ENCODE data around the gene LIMS2. TPM values are rescaled to one million over a fixed set of nuclear protein-coding genes. Genes with fewer than 3 reads are reported as not detected.

Gene LIMS2
- total and polyA plus RNA-seq, 2 donors (not counting 3 experiments of a cell fraction or from before 2014, with no cell fraction given) = 48.3 to 55.6 TPM

- POLR2A ChIA-PET = no interaction called here
- Histone ChIP-seq H3K27me3 (ENCODE audit: control insufficient read depth in 2 of 2, insufficient read depth in 2 of 2, low read length in 2 of 2) (no peaks in the 10 kb centered on the region), H3K79me2 (ENCODE audit: control insufficient read depth, insufficient read depth, low read length) (no peaks in the 10 kb centered on the region), H3K9me1 (replicated peaks; ENCODE audit: control insufficient read depth, extremely low read depth, insufficient read depth, low read length) (no peaks in the 10 kb centered on the region), H4K20me1 (replicated peaks; ENCODE audit: control insufficient read depth, extremely low read depth, insufficient read depth, low read length) (no peaks in the 10 kb centered on the region), H3K4me1 (ENCODE audit: control insufficient read depth, extremely low read depth, insufficient read depth, low read length) (no peaks in the 10 kb centered on the region), H3K27ac (ENCODE audit: insufficient read depth, low read depth, low read length) (no peak overlapping the region), H2AFZ (ENCODE audit: low read depth, low read length) (no peak overlapping the region), H3K4me2 (ENCODE audit: insufficient read depth, low read length) (no peak overlapping the region), H3K4me3 (replicated peaks in 1 of 3; ENCODE audit: insufficient read depth in 1 of 3, low read depth in 1 of 3, low read length in 3 of 3) (no peak overlapping the region), H3K9ac (replicated peaks; ENCODE audit: extremely low read depth, insufficient read depth, low read length) (no peak overlapping the region), H3K36me3 (ENCODE audit: control insufficient read depth in 2 of 2, extremely low read depth in 1 of 2, insufficient read depth in 2 of 2, low read length in 2 of 2) (no peaks in the 10 kb centered on the region), H3K9me3 (replicated peaks; ENCODE audit: control insufficient read depth, insufficient read depth, low read length) (no peaks in the 10 kb centered on the region)
- dilution Hi-C loops (cut with MboI; ENCODE audit: extremely low pct_ligation_motif_present, low sequenced_read_pairs) = no loop called here
- FAIRE-seq (no peak), DNase-seq (ENCODE audit: low read depth, low spot score) (no peak)
- CTCF ChIA-PET = interaction anchor here (0.7 to 1.6 kb wide), 5 partner anchors 11 to 50 kb away, joined by 3 to 4 read pairs (median 3); no protein-coding TSS in a partner anchor
- intact Hi-C loops (cut with micrococcal nuclease) = no loop called here
- BruUV-seq (replicated peaks) = no TSS peak
- TF ChIP-seq POLR2AphosphoS5 (IDR thresholded peaks at IDR 0.05; ENCODE audit: insufficient read depth, low read depth, low read length) (no peak), MYC (IDR thresholded peaks at IDR 0.05; ENCODE audit: low read depth, low read length) (no peak), CTCF (IDR thresholded peaks at IDR 0.05; ENCODE audit: extremely low read depth in 1 of 2, insufficient read depth in 1 of 2, low read depth in 1 of 2, low read length in 2 of 2) (no peak), EZH2 (IDR thresholded peaks at IDR 0.05; ENCODE audit: borderline replicate concordance, low read depth, low read length, severe bottlenecking) (no peak), JUN (IDR thresholded peaks at IDR 0.05; ENCODE audit: borderline replicate concordance, insufficient read depth, insufficient read length, low read depth) (no peak), FOS (IDR thresholded peaks at IDR 0.05; ENCODE audit: borderline replicate concordance, insufficient read depth, low read length) (no peak), GATA2 (IDR thresholded peaks at IDR 0.05; ENCODE audit: insufficient read depth, insufficient read length, low read depth, low read length) (no peak), MAX (IDR thresholded peaks at IDR 0.05; ENCODE audit: insufficient read depth, insufficient read length) (no peak), POLR2A (IDR thresholded peaks at IDR 0.05; ENCODE audit: low read depth, low read length) (no peak)
Measured at GRCh38 chr2:127630864-127631540, 44.3 kb downstream of the LIMS2 start.
